CD4-positive, alpha-beta T cell treated with Interleukin-15 for 4 hours (primary cell): ENCODE measurements around the gene GCHFR.

Source experiments
- DNase-seq: peaks from one replicate; pipeline ENCODE4 v3.0.0-alpha.2; 2020; ENCODE audit warnings: low spot score

The GCHFR gene

DNA sequence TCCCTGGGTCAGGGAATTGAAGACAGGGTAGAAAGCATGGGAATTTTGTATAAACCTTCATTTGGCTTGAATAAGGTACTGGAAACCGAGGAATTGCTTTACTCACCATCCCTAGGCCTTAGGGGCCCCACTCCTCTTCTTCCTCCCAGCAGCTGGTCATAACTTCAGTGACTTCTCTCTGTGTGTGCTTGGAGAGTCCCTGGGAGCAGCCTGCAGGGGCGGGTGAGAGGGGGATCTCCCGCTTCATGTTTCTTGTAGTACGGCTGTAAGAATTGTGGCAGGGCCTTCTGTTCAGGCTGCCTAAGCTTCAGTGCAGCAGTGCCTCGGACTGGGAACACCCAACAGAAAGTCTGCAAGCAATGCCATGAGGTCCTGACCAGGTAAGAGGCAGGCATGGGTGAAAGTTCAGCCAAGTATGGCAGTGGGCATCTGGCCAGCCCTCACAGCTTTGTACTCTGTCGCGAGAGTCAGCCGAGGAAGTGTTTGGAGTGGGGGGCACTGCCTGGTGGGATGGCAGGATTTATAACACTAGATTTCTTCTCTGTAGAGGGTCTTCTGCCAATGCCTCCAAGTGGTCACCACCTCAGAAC, 45.1 kb downstream of the GCHFR start:
- no peak for DNase-seq

GRCh38 chr15:40812721-40813425, 49.0 kb downstream of the GCHFR start:
- no peak for DNase-seq

- DNase-seq = no peak
These were observed 51.3 kb downstream of the GCHFR start for GRCh38 chr15:40815042-40815698.
